Transverse colon (tissue), 4 donors: Measurements from ENCODE around the gene LSM11. TPM values are rescaled to one million over a fixed set of nuclear protein-coding genes. Genes with fewer than 3 reads are reported as not detected.
A peak's percentile ranks its signal among the peaks of the same experiment; 100 is the strongest.

Experiments used
- DNase-seq: peaks from one replicate; pipeline ENCODE4 v3.0.0-alpha.2; 2019
- H3K27ac ChIP-seq, 4 donors: fragments of 200-600 bp; sonication (generic); 2 replicates each; pipeline ENCODE4 v1.5.1; 2016 to 2018; ENCODE audit warnings: inconsistent platforms in 4 of 4
- H3K27me3 ChIP-seq: fragments of 200-600 bp; sonication (generic); 2 replicates; pipeline ENCODE4 v1.5.1; 2017; ENCODE audit warnings: inconsistent platforms
- H3K36me3 ChIP-seq, 4 donors: fragments of 200-600 bp; sonication (generic); 2 replicates each; pipeline ENCODE4 v1.5.1; 2017 to 2019; ENCODE audit warnings: inconsistent platforms in 4 of 4
- H3K4me1 ChIP-seq, 4 donors: fragments of 200-600 bp; sonication (generic); 2 replicates each; pipeline ENCODE4 v1.5.1; 2017 to 2020; ENCODE audit warnings: inconsistent platforms in 4 of 4
- H3K4me3 ChIP-seq, 4 donors: fragments of 200-600 bp; sonication (generic); 1 replicate in 1 of 4; 2 replicates in 3 of 4; pipeline versions ENCODE4 v1.5.1 to v1.6.1; 2017 to 2019; ENCODE audit warnings: inconsistent platforms in 4 of 4
- H3K9me3 ChIP-seq, 2 donors: fragments of 200-600 bp; sonication (generic); 2 replicates each; pipeline ENCODE4 v1.5.1; 2017 to 2019; ENCODE audit warnings: inconsistent platforms in 2 of 2
- EP300 ChIP-seq: sonication (generic); formaldehyde crosslinking; IDR thresholded peaks from one replicate; pipeline ENCODE4 v1.6.1; 2017; ENCODE audit warnings: antibody characterized with exemption, low read depth
- POLR2A ChIP-seq: fragments of 450-650 bp; IDR thresholded peaks from one replicate; pipeline ENCODE4 v1.6.1; 2016; ENCODE audit warnings: antibody characterized with exemption, mild to moderate bottlenecking, moderate library complexity
- POLR2AphosphoS5 ChIP-seq, 3 donors: sonication (generic); formaldehyde crosslinking; IDR thresholded peaks; one replicate each; pipeline ENCODE4 v1.6.1; 2016; ENCODE audit warnings: antibody characterized with exemption in 3 of 3
- WGBS, 2 donors: methylation state at CpG; one replicate each; pipeline ENCODE4 v1.1.5; 2018; ENCODE audit warnings: low coverage in 1 of 2; 5-methylcytosine and 5-hydroxymethylcytosine counted together
- in situ Hi-C, 4 donors: fragments of 200-750 bp; cut with MboI; loops; one replicate each; pipeline versions ENCODE4 v1.15.0 to v1.15.1; 2017; ENCODE audit warnings: low sequenced_read_pairs in 3 of 4, low pct_ligation_motif_present in 1 of 4, low pct_unique_long_range_greater_than_20kb in 1 of 4
- intact Hi-C: fragments of 100-400 bp; cut with DNase I; formaldehyde crosslinking; loops from one replicate; pipeline ENCODE4 v1.15.1; 2023; ENCODE audit warnings: low total_unique reads
- total RNA-seq, 4 donors: library from RNA; depleted of rRNA; stranded (reverse); fragments of >200 nt; gene quantifications; one replicate each; pipeline ENCODE4 v1.1.0, GENCODE V29; 2016
- TF ChIP-seq, protein P1 (sequence below), 5 experiments: fragments of 200-600 bp in 3 of 5; fragments of 450-650 bp in 2 of 5; sonication (generic) in 3 of 5; IDR thresholded peaks; 1 replicate in 2 of 5; 2 replicates in 3 of 5; pipeline ENCODE4 v1.5.1; 2016 to 2017; ENCODE audit warnings: antibody characterized with exemption in 5 of 5, inconsistent platforms in 3 of 5, mild to moderate bottlenecking in 2 of 5, moderate library complexity in 1 of 5

Gene LSM11
- total RNA-seq, 4 donors from 2014 or later, result 4.1 to 10.0 (median 5.8) TPM

DNA sequence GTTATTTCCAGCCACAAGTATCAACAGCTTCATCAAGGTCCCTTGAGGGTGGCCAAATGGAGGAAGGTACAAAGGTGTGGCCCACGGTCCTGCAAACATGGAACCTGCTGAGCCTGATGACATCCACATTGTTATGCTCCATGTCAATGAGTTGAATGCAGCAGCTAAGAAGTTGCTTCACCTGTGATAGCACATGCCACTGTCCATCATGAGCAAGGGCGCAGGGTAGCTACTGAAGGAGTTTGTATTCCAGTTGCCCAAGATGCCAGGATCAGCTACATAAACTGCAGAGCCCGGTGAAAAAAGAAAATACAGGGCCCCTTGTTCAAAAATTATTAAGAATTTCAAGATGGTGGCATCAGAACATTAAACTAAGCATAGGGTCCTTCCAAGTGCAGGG is 24.2 kb downstream of the LSM11 start:
- no peaks in the 10 kb centered on the region for H3K27me3 ChIP-seq
- DNase-seq, result no peak
- in situ Hi-C loops, result loop anchor here in 2 of 4 donors (25.0 kb wide), 1 partner anchor 1370 kb away; no protein-coding TSS in a partner anchor
- WGBS, 2 donors, result 97 to 100% methylated on average over 1 to 3 of the region's 3 CpGs
- H3K27ac ChIP-seq, result no peak overlapping the region
- H3K36me3 ChIP-seq, result no peaks in the 10 kb centered on the region
- TF ChIP-seq, protein P1, sequence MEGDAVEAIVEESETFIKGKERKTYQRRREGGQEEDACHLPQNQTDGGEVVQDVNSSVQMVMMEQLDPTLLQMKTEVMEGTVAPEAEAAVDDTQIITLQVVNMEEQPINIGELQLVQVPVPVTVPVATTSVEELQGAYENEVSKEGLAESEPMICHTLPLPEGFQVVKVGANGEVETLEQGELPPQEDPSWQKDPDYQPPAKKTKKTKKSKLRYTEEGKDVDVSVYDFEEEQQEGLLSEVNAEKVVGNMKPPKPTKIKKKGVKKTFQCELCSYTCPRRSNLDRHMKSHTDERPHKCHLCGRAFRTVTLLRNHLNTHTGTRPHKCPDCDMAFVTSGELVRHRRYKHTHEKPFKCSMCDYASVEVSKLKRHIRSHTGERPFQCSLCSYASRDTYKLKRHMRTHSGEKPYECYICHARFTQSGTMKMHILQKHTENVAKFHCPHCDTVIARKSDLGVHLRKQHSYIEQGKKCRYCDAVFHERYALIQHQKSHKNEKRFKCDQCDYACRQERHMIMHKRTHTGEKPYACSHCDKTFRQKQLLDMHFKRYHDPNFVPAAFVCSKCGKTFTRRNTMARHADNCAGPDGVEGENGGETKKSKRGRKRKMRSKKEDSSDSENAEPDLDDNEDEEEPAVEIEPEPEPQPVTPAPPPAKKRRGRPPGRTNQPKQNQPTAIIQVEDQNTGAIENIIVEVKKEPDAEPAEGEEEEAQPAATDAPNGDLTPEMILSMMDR (IDR thresholded peaks at IDR 0.05), result no peak
- TF ChIP-seq POLR2A (no peak), EP300 (no peak), POLR2AphosphoS5 (IDR thresholded peaks at IDR 0.05) (no peak)
- H3K4me1 ChIP-seq, result no peaks in the 10 kb centered on the region
- intact Hi-C loops, result no loop called here
- H3K9me3 ChIP-seq, result no peaks in the 10 kb centered on the region
- H3K4me3 ChIP-seq, result no peak overlapping the region

DNA sequence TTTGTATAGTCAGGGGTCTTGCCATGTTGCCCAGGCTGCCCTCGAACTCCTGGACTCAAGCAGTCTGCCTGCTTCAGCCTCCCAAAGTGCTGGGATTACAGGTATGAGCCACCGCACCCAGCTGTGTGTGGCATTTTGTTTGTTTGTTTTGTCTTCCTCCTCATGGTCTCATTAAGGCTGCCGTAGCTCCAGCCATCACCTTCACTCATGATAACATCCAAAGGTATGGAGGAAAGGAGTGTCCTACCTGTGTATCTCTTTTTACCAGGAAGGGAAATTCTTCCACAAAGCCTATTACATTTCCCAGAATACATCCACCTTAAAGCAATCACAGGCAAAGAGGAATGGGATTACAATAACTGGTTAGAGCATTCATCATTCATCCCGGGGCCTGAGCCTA is 27.2 kb downstream of the LSM11 start:
- in situ Hi-C loops, result loop anchor here in 2 of 4 donors (25.0 kb wide), 1 partner anchor 1367 kb away; no protein-coding TSS in a partner anchor
- 95 to 100% methylated on average over 1 to 4 of the region's 4 CpGs for WGBS, 2 donors
- TF ChIP-seq POLR2AphosphoS5 (IDR thresholded peaks at IDR 0.05) (no peak), POLR2A (no peak), EP300 (no peak)
- TF ChIP-seq, protein P1 (IDR thresholded peaks at IDR 0.05), result no peak
- H3K36me3 ChIP-seq, result no peaks in the 10 kb centered on the region
- no peak overlapping the region for H3K4me3 ChIP-seq
- H3K9me3 ChIP-seq, result no peaks in the 10 kb centered on the region
- intact Hi-C loops, result no loop called here
- no peaks in the 10 kb centered on the region for H3K4me1 ChIP-seq
- no peak overlapping the region for H3K27ac ChIP-seq
- DNase-seq, result no peak
- H3K27me3 ChIP-seq, result no peaks in the 10 kb centered on the region

DNA sequence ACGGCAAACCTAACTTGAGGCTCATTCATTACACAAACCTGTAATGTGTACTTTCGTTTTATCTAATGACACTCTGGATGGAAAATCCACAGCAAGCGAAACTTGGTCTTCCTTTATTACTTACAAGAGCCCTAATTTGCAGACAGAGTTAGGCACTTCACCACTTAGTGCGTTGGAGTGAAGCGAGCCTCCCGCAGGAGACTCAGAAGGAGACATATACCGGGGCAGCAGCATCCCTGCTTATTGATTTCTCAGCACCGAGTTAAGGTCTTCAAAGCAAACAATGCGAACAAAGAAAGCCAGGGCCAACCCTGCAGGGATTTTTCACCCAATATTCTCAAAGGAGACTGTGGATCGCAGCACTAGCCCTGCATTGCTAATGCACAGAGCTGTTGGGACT is 28.6 kb downstream of the LSM11 start:
- Histone ChIP-seq H3K4me1 (no peaks in the 10 kb centered on the region), H3K9me3 (no peaks in the 10 kb centered on the region), H3K36me3 (no peaks in the 10 kb centered on the region), H3K27me3 (no peaks in the 10 kb centered on the region), H3K27ac (no peak overlapping the region), H3K4me3 (no peak overlapping the region)
- 27 to 81% methylated on average over 2 to 10 of the region's 10 CpGs for WGBS, 2 donors
- in situ Hi-C loops (loop anchor here in 2 of 4 donors (25.0 kb wide), 1 partner anchor 1365 kb away; no protein-coding TSS in a partner anchor), intact Hi-C loops (no loop called here)
- TF ChIP-seq POLR2AphosphoS5 (IDR thresholded peaks at IDR 0.05) (no peak), EP300 (no peak), POLR2A (no peak)
- TF ChIP-seq, protein P1 (IDR thresholded peaks at IDR 0.05), result no peak
- DNase-seq, result no peak

DNA sequence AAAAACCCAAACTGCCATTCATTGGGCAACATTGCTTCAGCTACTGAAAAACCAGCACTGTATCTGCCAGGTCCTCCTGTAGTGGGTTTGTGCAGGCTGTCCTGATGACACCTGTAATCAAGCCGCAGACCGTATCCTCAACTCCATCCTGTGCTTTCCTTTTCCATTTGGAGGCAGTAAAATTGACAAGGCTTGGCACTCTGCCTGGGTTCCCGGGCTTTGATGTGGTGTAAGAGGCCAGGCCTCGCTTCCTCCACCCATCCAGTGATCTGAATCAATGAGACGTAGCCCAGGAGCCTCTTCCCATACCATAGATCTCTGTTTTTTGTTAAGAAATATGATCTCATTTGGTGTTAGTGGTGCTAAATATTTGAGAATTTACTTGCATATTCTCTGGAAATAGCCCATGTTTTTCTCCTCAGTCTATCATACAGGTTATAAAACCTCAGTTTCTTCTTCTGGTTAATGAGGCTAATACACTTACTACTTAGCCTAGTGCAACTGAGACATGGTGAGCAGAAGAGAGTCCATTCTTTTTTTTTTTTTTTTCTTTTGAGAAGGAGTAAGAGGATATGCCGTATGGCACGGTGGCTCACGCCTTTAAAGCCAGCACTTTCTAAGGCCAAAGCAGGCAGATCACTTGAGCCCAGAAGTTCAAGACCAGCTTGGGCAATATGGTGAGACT is 34.8 kb downstream of the LSM11 start:
- Histone ChIP-seq H3K9me3 (no peaks in the 10 kb centered on the region), H3K4me3 (no peak overlapping the region), H3K4me1 (no peaks in the 10 kb centered on the region), H3K27me3 (no peaks in the 10 kb centered on the region), H3K36me3 (no peaks in the 10 kb centered on the region), H3K27ac (no peak overlapping the region)
- 46 to 100% methylated on average over 3 to 8 of the region's 8 CpGs for WGBS, 2 donors
- no peak for TF ChIP-seq EP300
- TF ChIP-seq, protein P1 (IDR thresholded peaks at IDR 0.05), result no peak
- no peak for TF ChIP-seq POLR2AphosphoS5 (IDR thresholded peaks at IDR 0.05)
- TF ChIP-seq POLR2A, result no peak
- in situ Hi-C loops, result no loop called here
- intact Hi-C loops, result no loop called here
- DNase-seq, result peak; percentile 71
